GM21529 (cell line): ENCODE results near the gene KDELR3.

Experiments
- ATAC-seq: cut with Tn5 transposase; IDR thresholded peaks from one replicate; pipeline ENCODE4 v1.9.1; 2021; ENCODE audit not compliant: unreplicated experiment

KDELR3 gene

DNA sequence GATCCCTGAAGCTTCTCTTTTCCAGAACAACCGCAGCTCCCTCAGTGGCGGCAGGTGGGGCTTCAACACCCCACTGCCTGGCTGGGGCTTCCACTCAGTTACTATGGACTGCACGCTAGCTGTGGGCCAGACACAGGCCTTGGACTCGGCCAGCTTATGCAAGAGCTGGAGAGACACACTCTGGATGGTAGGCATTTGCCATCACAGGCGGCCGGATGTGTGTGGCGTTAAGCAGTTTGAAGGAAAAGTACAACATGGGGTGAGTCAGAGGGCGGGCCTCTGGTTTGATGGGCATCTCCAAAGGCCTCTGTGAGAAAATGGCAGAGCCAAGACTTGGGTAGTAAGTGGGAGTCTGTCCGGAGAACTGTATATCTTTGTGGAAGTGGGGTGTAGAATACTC, 30.5 kb upstream of the KDELR3 start:
- no peak for ATAC-seq

DNA sequence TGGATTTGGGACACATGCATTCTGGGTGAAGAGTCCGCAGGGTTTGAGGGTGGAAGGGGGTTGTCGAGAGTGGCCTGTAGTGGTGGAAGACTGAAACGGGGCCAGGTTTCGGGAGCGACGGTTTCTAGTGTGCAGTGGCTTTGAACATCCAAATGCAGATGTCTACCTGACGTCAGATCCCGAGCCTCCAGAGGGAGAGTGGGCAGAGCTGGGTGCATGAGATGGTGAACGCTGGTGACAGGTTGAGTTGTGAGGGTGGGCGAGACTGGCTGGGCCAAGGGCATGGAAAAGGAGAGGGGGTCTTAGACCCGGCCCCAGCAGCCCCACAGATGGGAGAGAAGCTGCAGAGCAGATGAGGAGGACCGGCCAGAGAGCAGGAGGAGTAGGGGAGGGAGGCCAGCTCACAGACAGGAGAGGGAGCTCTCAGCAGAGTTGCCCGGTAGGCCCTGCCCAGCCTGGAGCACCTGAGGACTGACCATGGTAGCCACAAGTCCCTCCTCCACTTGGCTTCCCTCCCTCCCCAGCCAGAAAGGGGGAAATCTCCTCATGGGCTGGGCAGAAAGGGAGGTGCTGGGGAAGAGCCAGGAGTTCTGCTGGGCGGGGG, 27.0 kb upstream of the KDELR3 start:
- ATAC-seq: no peak

DNA sequence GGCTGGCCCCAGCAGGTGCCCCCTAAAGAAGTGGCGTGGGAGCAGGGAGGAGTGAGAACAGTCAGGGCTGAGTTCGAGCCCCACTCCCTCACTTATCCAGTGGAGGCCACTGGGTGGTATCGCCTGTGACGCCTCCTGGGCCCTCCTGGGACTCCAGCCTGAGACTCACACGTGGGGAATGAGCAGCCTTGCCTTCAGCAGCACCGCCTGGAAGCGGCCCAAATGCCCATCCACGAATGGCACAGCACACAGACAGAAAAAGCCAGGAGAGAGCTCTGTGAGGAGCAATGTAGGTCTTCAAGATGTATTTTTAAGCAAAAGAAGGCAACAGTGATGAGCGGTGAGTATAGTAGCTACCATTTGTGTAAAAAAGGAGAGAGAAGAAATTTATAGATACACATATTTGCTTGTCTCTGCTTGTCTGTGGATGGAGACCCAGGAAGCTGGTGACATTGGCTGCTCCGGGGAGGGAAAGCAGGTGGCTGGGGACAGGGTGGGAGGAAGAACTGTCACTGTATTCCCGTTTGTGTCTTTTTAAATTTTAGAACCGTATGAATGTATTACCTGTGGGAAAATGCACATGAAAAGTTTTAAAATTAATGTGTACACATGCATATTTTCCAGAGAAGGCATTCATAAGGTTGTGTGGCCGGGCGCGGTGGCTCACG, 26.1 kb upstream of the KDELR3 start:
- no peak for ATAC-seq

DNA sequence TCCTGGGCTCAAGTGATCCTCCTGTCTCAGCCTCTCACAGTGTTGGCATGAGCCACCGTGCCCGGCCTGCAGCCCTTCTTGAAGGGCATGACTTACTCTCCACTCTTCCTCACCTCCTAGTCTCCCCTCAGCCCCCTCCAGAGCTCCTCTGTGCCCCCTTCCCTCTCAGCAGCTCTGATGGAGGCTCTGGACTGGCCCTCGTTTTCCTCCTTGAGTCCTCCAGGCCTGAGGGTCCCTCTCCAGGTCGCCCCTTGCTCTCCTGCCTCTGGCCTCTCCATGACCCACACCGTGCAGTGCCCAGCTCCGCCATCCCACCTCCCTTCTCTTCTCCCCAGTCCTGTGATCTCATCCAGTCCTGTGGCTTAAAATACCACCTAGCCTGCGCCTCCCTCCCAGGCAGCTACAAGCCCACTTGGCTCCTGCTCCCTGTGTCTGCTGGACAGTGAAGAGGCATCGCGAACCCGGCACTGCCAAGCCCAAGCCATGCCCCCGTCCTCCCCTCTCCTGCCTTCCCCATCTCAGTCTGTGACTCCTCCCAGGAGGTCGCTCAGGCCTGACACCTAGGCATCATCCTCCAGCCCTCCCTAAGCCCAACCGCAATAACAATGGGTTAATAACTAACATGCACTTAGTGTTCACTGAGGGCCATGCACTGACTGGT, 24.8 kb upstream of the KDELR3 start:
- ATAC-seq: no peak

GRCh38 chr22:38443628-38444521, 24.0 kb upstream of the KDELR3 start:
- ATAC-seq: no peak

DNA sequence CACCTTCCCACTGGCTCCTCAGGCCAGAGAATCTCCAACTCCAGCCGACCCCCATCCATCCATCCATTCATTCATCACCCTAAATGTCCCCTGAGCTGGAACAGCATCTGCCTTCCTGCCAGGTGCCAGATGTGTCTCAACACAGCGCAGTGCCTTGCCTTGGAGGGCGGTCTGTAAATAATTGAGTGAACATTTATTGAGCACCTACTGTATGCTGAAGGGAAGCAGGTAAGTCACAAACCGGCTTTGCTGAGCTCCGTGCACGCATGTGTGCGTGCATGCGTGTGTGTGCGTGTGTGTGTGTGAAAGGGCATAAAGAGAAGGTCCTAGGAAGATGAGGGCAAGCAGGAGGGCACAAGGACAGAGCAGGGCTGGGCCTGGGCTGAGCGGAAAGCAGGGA, 23.1 kb upstream of the KDELR3 start:
- ATAC-seq: no peak

- ATAC-seq: no peak
Observed at GRCh38 chr22:38446018-38446601, 21.8 kb upstream of the KDELR3 start.

DNA sequence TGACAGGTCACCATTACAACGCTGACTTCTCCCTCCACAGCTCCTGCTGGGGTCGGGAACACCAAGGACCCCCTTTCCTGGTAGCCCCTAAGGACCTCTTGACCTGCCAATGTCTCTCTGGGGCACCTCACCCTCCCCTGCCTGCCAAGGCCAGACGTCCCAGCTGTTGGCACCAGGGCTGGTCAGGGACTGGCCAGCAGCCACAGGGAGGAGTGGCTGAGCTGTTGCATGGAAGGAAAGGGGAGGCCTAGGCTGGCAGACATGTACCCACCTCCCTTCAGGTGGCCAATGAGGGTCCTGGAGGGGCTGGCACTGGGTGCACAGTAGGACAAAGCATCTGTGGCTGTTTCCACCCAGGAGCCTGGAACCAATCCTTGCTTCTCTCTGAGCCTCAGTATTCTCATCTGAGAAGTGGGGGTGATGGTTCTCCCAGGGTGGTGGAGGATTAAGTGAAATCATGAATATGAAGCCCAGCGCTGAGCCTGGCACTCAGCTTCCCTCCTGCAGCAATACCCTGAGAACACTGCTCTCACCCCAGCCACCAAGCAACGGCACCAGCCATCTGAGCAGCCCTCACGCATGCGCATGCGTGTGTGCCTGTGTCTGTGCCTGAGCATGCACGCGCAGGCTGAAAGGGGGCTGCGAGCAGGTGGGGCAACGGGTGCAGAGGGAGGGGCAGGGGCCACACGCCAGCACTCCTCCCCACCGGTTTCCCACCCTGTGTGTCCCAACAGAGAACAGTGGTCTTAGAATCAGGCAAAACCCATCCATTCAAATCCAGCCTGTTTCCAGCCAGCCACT, 18.8 kb upstream of the KDELR3 start:
- ATAC-seq: no peak

GRCh38 chr22:38449776-38450175, 18.1 kb upstream of the KDELR3 start:
- ATAC-seq: no peak

- no peak for ATAC-seq
Observed at GRCh38 chr22:38450234-38450797, 17.6 kb upstream of the KDELR3 start.

DNA sequence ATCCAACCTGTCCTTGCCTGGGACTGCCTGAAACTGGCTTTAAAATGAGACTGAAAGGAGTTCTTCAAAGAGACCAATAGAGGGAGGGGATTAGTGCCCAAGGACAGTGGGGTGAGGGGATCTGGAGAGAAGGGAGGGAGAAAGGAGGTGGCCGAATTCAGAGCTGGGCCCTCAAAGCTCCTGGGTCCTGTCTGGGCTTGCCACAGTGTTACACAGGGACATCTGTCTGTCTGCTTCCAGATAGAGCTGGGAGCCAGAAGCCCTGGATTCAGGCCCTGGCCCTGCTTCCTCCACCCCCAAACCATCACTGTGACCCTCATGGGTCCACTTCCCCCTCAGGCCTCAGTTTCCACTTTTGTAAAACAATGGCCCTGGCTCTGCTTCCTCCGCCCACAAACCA, 16.5 kb upstream of the KDELR3 start:
- ATAC-seq: no peak

DNA sequence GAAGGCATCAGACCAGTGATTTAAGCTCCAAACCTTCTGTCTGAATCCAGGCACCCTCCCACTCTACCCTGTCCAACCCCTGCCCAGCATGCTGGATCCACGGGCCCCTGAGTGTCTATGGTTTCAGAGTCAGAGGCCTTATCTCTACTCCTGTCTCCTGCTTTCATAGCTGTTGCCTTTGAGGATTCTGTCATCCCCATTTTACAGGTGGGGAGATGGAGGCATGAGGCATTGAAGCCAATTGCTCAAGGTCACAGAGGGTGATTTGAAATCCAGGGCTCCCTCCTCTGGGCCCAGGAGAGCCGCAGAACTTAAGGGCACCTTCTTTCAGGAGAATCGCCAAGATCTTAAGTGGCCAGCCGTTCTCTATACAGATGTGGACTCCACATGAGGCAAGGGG, 16.0 kb upstream of the KDELR3 start:
- no peak for ATAC-seq

DNA sequence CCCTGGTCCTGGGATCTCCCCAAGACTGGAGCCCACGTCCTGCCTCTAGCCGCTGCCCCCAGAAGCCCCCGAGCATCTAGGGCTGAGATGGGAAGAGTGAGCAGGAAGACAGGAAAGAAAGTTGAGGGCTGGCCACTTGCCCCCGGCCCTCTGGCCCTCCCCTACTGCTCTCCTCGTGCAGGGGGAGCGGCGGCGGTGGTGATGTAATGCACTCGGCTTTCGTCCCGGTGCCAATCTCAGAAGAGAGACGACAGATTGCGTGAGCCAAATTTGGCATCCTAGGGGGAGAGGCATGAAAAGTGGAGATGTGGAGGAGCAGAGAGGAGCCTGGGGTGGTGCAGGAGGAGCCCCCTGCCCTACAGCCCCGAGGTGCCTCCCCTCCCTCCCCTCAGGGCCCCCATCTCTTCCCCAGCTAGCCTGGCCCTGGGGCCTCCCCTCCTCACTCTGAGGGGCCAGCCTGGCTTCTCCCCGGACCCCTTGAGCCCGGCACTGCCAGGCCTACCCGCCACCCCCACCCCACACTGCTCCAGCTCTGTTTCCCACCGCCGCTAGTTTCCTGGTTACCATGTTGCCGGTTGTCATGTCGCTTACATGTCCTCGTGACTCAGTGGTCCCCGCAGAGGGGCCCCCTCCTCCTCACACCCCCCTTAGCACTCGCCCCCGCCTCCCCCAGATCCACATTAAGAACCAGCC, 15.4 kb upstream of the KDELR3 start:
- no peak for ATAC-seq

- no peak for ATAC-seq
Observed at GRCh38 chr22:38453066-38453672, 14.7 kb upstream of the KDELR3 start.

GRCh38 chr22:38453996-38454352, 13.9 kb upstream of the KDELR3 start:
- no peak for ATAC-seq

DNA sequence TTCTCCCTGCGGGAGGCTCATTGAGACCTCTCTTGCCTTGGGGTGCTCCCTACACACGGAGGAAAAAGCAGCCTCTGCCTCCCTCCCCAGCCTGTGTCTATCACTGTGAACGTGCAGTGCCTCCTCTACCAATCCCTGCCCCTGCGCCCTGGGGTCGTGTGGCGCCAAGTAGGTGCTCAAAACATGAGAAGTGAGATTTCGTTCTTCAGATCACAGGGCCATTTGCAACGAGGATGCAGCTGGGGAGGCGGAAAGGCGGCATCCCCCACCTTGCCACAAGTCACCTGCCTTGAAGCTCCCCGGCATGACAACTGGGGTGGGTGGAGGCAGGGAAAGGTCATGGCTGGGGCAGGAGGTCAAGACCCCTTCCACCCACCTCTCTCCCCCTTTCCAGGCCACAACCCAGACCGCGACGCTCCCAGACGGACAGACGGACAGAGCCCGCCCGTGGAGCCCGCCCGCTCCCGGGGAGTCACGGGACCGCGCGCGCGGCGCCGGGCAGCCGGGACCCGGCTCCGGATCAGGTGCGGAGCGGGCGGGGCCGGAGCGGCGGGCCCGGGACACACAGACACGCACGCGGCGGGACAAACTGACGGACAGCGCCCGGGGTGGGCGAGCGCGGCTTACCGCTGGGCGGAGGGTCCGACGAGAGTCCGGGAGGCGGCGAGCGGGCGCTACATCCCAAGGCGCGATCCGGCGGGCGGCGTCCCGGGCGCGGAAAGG, 13.4 kb upstream of the KDELR3 start:
- no peak for ATAC-seq

- no peak for ATAC-seq
Observed at GRCh38 chr22:38455076-38455529, 12.8 kb upstream of the KDELR3 start, which contains the start of gene KCNJ4. KCNJ4 (minus strand) TSS chr22:38455199; CDS start chr22:38428132, 27,067 bp downstream.
